Stromal cell of bone marrow (primary cell): Measurements from ENCODE around the gene MAP7D1.
"Not testable (repeated sequence)": the region's sequence is repeated elsewhere in the genome, so short reads cannot be mapped to it uniquely, and the experiment has no call there.

Experiments used
- DNase-seq: peaks from one replicate; pipeline ENCODE4 v3.0.0-alpha.2; 2012; ENCODE audit warnings: low read depth

Gene MAP7D1

GRCh38 chr1:36168514-36168913, 12.6 kb downstream of the MAP7D1 start:
- DNase-seq, result no peak

- no peak for DNase-seq
Observed at GRCh38 chr1:36170643-36171412, 14.9 kb downstream of the MAP7D1 start.

- DNase-seq, result no peak
Observed at GRCh38 chr1:36172017-36172747, 16.2 kb downstream of the MAP7D1 start.

GRCh38 chr1:36172983-36173382, 17.0 kb downstream of the MAP7D1 start:
- peak; percentile 40 for DNase-seq

GRCh38 chr1:36174713-36175112, 18.8 kb downstream of the MAP7D1 start:
- DNase-seq, result no peak

GRCh38 chr1:36175137-36176095, 19.5 kb downstream of the MAP7D1 start:
- no peak for DNase-seq

GRCh38 chr1:36176106-36176949, 20.4 kb downstream of the MAP7D1 start:
- no peak for DNase-seq

- no peak for DNase-seq
Observed at GRCh38 chr1:36177589-36178431, 21.9 kb downstream of the MAP7D1 start.

- DNase-seq, result no peak
Observed at GRCh38 chr1:36178471-36179219, 22.7 kb downstream of the MAP7D1 start.

- no peak for DNase-seq
Observed at GRCh38 chr1:36179220-36179600, 23.2 kb downstream of the MAP7D1 start.

- no peak for DNase-seq
Observed at GRCh38 chr1:36182734-36183133, 26.8 kb downstream of the MAP7D1 start.

GRCh38 chr1:36183309-36183856, 27.4 kb downstream of the MAP7D1 start:
- DNase-seq, result no peak

- peak; percentile 82 for DNase-seq
Observed at GRCh38 chr1:36187800-36188593, 32.0 kb downstream of the MAP7D1 start.

GRCh38 chr1:36196805-36197204, 40.8 kb downstream of the MAP7D1 start:
- not testable (repeated sequence) for DNase-seq

GRCh38 chr1:36198641-36199040, 42.7 kb downstream of the MAP7D1 start:
- DNase-seq, result no peak

- no peak for DNase-seq
Observed at GRCh38 chr1:36199934-36200741, 44.2 kb downstream of the MAP7D1 start.

- DNase-seq, result no peak
Observed at GRCh38 chr1:36203027-36203553, 47.1 kb downstream of the MAP7D1 start.
